Karpas-422 (cell line): ENCODE data around the gene MTMR3. TPM values are rescaled to one million over a fixed set of nuclear protein-coding genes. Genes with fewer than 3 reads are reported as not detected.

Experiments used
- DNase-seq: peaks from one replicate; pipeline ENCODE4 v3.0.0-alpha.2; 2015
- H2AFZ ChIP-seq: fragments of 200-600 bp; sonication (generic); 2 replicates; pipeline ENCODE4 v1.6.1; 2014; ENCODE audit warnings: antibody characterized with exemption, low read length, mixed read lengths
- H3K27ac ChIP-seq: fragments of 200-600 bp; sonication (generic); 2 replicates; pipeline ENCODE4 v1.5.1; 2014; ENCODE audit warnings: mild to moderate bottlenecking, low read length, moderate library complexity
- H3K27me3 ChIP-seq: fragments of 200-600 bp; sonication (generic); 2 replicates; pipeline ENCODE4 v1.6.1; 2014; ENCODE audit warnings: low read length, mixed read lengths
- H3K36me3 ChIP-seq: fragments of 200-600 bp; sonication (generic); 2 replicates; pipeline ENCODE4 v1.6.1; 2014; ENCODE audit warnings: low read length, mixed read lengths; ENCODE audit not compliant: insufficient read depth
- H3K4me1 ChIP-seq: fragments of 200-600 bp; sonication (generic); 2 replicates; pipeline ENCODE4 v1.6.1; 2014; ENCODE audit warnings: mild to moderate bottlenecking, low read length, mixed read lengths
- H3K4me2 ChIP-seq: fragments of 200-600 bp; sonication (generic); 2 replicates; pipeline ENCODE4 v1.6.1; 2014; ENCODE audit warnings: low read length, low read depth, mild to moderate bottlenecking; ENCODE audit not compliant: poor library complexity, severe bottlenecking
- H3K4me3 ChIP-seq: fragments of 200-600 bp; sonication (generic); 2 replicates; pipeline ENCODE4 v1.5.1; 2014; ENCODE audit warnings: mild to moderate bottlenecking, antibody characterized with exemption, low read length, mixed read lengths
- H3K79me2 ChIP-seq: fragments of 200-600 bp; sonication (generic); 2 replicates; pipeline ENCODE4 v1.6.1; 2014; ENCODE audit warnings: mild to moderate bottlenecking, low read length, mixed read lengths
- H3K9ac ChIP-seq: fragments of 200-600 bp; sonication (generic); 2 replicates; pipeline ENCODE4 v1.6.0; 2014; ENCODE audit warnings: low read length
- H3K9me2 ChIP-seq: fragments of 200-600 bp; sonication (generic), shearing (Covaris generic); replicated peaks from 2 replicates; pipeline ENCODE4 v1.6.0; 2014; ENCODE audit warnings: mild to moderate bottlenecking, low read length, moderate library complexity; ENCODE audit not compliant: insufficient read depth
- H3K9me3 ChIP-seq: fragments of 300-700, 200-600 bp; sonication (generic); 2 replicates; pipeline ENCODE4 v1.6.1; 2014; ENCODE audit warnings: low read length, mixed read lengths
- H4K20me1 ChIP-seq: fragments of 200-600 bp; sonication (generic); 2 replicates; pipeline ENCODE4 v1.6.1; 2014; ENCODE audit warnings: mild to moderate bottlenecking, antibody characterized with exemption, low read length, low read depth; ENCODE audit not compliant: insufficient read depth
- total RNA-seq: library from RNA; depleted of rRNA; stranded (reverse); fragments of >200 nt; shearing (Covaris generic); gene quantifications from 2 replicates; pipeline ENCODE4 v1.2.3, GENCODE V29; 2014; ENCODE audit warnings: low replicate concordance

Gene MTMR3
- total RNA-seq, 1 experiment from 2014 or later: 11.3 TPM

GRCh38 chr22:29946220-29946619, 63.2 kb downstream of the MTMR3 start:
- Histone ChIP-seq H3K4me2 (no peak overlapping the region), H4K20me1 (peaks cover 34% of the 10 kb centered on the region), H3K79me2 (no peaks in the 10 kb centered on the region), H3K4me1 (no peaks in the 10 kb centered on the region), H3K36me3 (no peaks in the 10 kb centered on the region), H3K4me3 (no peak overlapping the region), H3K27ac (no peak overlapping the region), H2AFZ (no peak overlapping the region), H3K9me3 (no peaks in the 10 kb centered on the region), H3K9ac (no peak overlapping the region), H3K27me3 (no peaks in the 10 kb centered on the region), H3K9me2 (no peaks in the 10 kb centered on the region)
- DNase-seq: no peak

DNA sequence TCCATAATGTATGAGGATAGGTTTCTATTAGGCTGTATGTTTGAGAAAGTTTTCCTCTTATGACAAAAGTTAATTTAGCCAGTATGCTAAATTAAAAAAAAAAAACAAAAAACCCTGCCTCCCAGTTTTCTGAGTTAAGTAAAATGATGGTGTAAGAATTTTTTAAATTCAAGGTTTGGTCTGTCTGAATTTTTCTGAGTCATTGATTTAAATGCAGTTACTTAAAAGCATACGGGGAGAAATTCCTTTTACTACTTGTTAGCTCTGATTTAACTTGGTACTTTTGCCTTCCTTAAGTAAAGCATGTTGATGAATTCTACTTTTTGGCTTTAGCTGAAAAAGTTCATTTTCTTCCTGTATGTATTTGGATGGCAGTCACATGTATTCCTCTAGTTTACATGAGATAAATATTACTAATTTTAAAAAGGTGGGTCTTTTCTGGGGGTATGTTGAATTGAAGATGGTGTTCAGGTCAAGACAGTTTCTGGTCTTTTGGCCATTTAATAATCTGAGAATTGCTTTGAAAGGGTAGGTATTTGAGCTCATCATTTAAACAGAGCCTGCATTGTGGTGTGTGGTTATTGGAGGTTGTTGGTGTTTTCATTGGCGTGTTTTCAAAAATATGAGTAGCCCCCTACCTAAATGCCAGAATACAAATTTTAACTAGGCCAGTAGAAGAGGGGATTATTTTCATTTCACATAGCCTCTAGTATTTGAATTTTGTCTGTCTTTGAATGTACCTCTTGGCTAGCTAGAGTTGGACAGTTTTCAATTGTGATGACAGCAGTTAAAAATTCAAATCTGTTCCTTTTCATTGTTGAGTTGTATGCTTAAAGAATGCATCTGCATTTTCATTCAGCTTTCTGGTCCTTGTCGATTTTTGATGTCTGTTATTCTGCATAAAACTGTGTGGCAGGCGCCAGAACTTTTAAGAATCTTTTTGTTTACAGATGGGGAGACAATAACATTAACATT, 64.7 kb downstream of the MTMR3 start:
- H3K4me1 ChIP-seq: no peaks in the 10 kb centered on the region
- H3K4me2 ChIP-seq: no peak overlapping the region
- no peak for DNase-seq
- H3K4me3 ChIP-seq: no peak overlapping the region
- H3K27ac ChIP-seq: no peak overlapping the region
- H3K79me2 ChIP-seq: no peaks in the 10 kb centered on the region
- H3K9me2 ChIP-seq: no peaks in the 10 kb centered on the region
- H3K9me3 ChIP-seq: no peaks in the 10 kb centered on the region
- H3K9ac ChIP-seq: no peak overlapping the region
- no peaks in the 10 kb centered on the region for H3K36me3 ChIP-seq
- H3K27me3 ChIP-seq: no peaks in the 10 kb centered on the region
- peaks cover 45% of the 10 kb centered on the region for H4K20me1 ChIP-seq
- H2AFZ ChIP-seq: no peak overlapping the region

GRCh38 chr22:29948385-29948769, 65.4 kb downstream of the MTMR3 start:
- Histone ChIP-seq H3K27ac (no peak overlapping the region), H3K27me3 (no peaks in the 10 kb centered on the region), H3K4me3 (no peak overlapping the region), H3K9ac (no peak overlapping the region), H3K9me3 (no peaks in the 10 kb centered on the region), H3K9me2 (no peaks in the 10 kb centered on the region), H2AFZ (no peak overlapping the region), H3K36me3 (no peaks in the 10 kb centered on the region), H3K79me2 (no peaks in the 10 kb centered on the region), H3K4me2 (no peak overlapping the region), H3K4me1 (no peaks in the 10 kb centered on the region), H4K20me1 (peaks cover 47% of the 10 kb centered on the region)
- DNase-seq: no peak

GRCh38 chr22:29949872-29950271, 66.9 kb downstream of the MTMR3 start:
- Histone ChIP-seq H3K9ac (no peak overlapping the region), H3K4me3 (no peak overlapping the region), H3K9me3 (no peaks in the 10 kb centered on the region), H3K36me3 (no peaks in the 10 kb centered on the region), H4K20me1 (peaks cover 46% of the 10 kb centered on the region), H3K79me2 (no peaks in the 10 kb centered on the region), H3K4me1 (no peaks in the 10 kb centered on the region), H3K9me2 (no peaks in the 10 kb centered on the region), H3K4me2 (no peak overlapping the region), H3K27me3 (no peaks in the 10 kb centered on the region), H2AFZ (no peak overlapping the region), H3K27ac (no peak overlapping the region)
- DNase-seq: no peak

DNA sequence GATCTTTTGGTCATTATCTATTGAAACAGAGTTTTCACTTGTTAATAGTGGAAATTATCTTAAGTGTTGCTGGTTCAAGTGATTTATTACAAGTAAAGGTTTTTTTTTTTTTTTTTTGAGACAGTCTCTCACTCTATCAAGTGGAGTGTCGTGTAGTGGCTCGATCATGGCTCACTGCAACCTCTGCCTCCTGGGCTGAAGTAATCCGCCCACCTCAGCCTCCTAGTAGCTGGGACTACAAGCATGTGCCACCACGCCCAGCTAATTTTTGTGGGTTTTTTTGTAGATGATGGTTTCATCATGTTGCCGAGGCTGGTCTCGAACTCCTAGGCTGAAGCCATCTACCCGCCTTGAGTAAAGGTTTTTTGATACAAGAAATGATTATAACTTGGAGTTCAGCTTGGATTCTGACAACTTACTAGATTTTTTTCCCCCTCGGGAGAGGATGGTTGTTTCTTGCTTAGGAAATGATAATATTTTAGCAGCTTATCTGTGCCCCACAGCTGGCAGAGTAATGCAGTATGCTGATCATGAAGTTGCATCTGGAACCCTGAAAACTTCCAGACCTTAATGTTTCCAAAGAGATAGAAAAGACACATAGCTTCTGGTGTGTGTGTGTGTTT, 68.9 kb downstream of the MTMR3 start:
- H2AFZ ChIP-seq: no peak overlapping the region
- DNase-seq: no peak
- no peaks in the 10 kb centered on the region for H3K79me2 ChIP-seq
- H3K27me3 ChIP-seq: no peaks in the 10 kb centered on the region
- no peak overlapping the region for H3K4me3 ChIP-seq
- no peaks in the 10 kb centered on the region for H3K9me3 ChIP-seq
- H3K9me2 ChIP-seq: no peaks in the 10 kb centered on the region
- H4K20me1 ChIP-seq: peaks cover 45% of the 10 kb centered on the region
- no peak overlapping the region for H3K27ac ChIP-seq
- no peak overlapping the region for H3K4me2 ChIP-seq
- H3K4me1 ChIP-seq: no peaks in the 10 kb centered on the region
- no peaks in the 10 kb centered on the region for H3K36me3 ChIP-seq
- no peak overlapping the region for H3K9ac ChIP-seq

GRCh38 chr22:29954203-29954855, 71.4 kb downstream of the MTMR3 start:
- DNase-seq: no peak
- H3K4me1 ChIP-seq: no peaks in the 10 kb centered on the region
- no peak overlapping the region for H2AFZ ChIP-seq
- H3K4me2 ChIP-seq: no peak overlapping the region
- H3K27me3 ChIP-seq: no peaks in the 10 kb centered on the region
- H3K9me2 ChIP-seq: no peaks in the 10 kb centered on the region
- no peak overlapping the region for H3K9ac ChIP-seq
- no peaks in the 10 kb centered on the region for H3K9me3 ChIP-seq
- H3K4me3 ChIP-seq: no peak overlapping the region
- H3K36me3 ChIP-seq: no peaks in the 10 kb centered on the region
- H4K20me1 ChIP-seq: peaks cover 40% of the 10 kb centered on the region
- no peaks in the 10 kb centered on the region for H3K79me2 ChIP-seq
- H3K27ac ChIP-seq: no peak overlapping the region

DNA sequence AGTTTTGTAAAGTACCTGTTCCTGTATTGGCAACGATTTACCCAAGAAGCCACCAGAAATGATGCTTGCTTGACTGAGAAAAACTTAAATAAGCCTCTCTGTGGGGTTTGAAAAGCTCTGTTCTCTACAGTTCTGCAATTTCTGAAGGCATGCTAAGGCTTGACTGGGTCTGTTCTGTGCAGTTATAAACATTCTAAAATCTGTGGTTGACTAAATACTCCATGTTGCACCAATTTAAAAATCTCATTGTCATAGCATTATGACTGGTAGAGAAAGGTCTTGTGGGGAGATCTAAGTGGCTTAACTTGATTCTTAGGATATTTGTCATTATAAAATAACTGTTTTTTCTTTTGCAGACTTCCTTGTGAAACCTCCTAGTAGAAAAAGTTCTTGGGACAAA, 73.7 kb downstream of the MTMR3 start:
- Histone ChIP-seq H3K4me1 (no peaks in the 10 kb centered on the region), H3K9me2 (no peaks in the 10 kb centered on the region), H3K4me2 (no peak overlapping the region), H3K79me2 (no peaks in the 10 kb centered on the region), H3K4me3 (no peak overlapping the region), H3K27ac (no peak overlapping the region), H3K9me3 (no peaks in the 10 kb centered on the region), H3K9ac (no peak overlapping the region), H3K27me3 (no peaks in the 10 kb centered on the region), H4K20me1 (peaks cover 30% of the 10 kb centered on the region), H3K36me3 (no peaks in the 10 kb centered on the region), H2AFZ (no peak overlapping the region)
- DNase-seq: no peak

- no peak for DNase-seq
- Histone ChIP-seq H3K27me3 (no peaks in the 10 kb centered on the region), H3K4me1 (no peaks in the 10 kb centered on the region), H3K9me2 (no peaks in the 10 kb centered on the region), H3K27ac (no peak overlapping the region), H4K20me1 (peaks cover 27% of the 10 kb centered on the region), H3K79me2 (no peaks in the 10 kb centered on the region), H3K4me3 (no peak overlapping the region), H2AFZ (no peak overlapping the region), H3K9ac (no peak overlapping the region), H3K4me2 (no peak overlapping the region), H3K9me3 (no peaks in the 10 kb centered on the region), H3K36me3 (no peaks in the 10 kb centered on the region)
Measured at GRCh38 chr22:29958170-29958569, 75.2 kb downstream of the MTMR3 start.
